Kidney (tissue), 14 donors: ENCODE measurements around the gene H3-3A. TPM values are rescaled to one million over a fixed set of nuclear protein-coding genes. Genes with fewer than 3 reads are reported as not detected.

ENCODE experiments used
- DNase-seq, 5 donors: peaks; one replicate each; pipeline ENCODE4 v3.0.0-alpha.2; 2013 to 2020
- FAIRE-seq: peaks from 2 replicates; lab custom pipeline; 2012; peaks lifted over from hg19 to GRCh38; lab: Jason Lieb, UNC
- H3K27ac ChIP-seq, 2 donors: one replicate each; pipeline ENCODE4 v1.7.0; 2013; ENCODE audit warnings: low read depth in 2 of 2, low read length in 2 of 2, inconsistent platforms in 1 of 2
- H3K27me3 ChIP-seq: one replicate; pipeline ENCODE4 v1.7.1; 2013; ENCODE audit warnings: low read length, inconsistent platforms; ENCODE audit not compliant: control insufficient read depth, insufficient read depth
- H3K36me3 ChIP-seq, 3 donors: one replicate each; pipeline versions ENCODE4 v1.7.0 to v1.7.1; 2013; ENCODE audit warnings: low read length in 3 of 3, control low read depth in 1 of 3, inconsistent platforms in 1 of 3; ENCODE audit not compliant: insufficient read depth in 3 of 3, control insufficient read depth in 2 of 3
- H3K4me1 ChIP-seq, 3 donors: one replicate each; pipeline versions ENCODE4 v1.7.0 to v1.7.1; 2013; ENCODE audit warnings: low read length in 3 of 3, inconsistent platforms in 1 of 3, low read depth in 1 of 3; ENCODE audit not compliant: control insufficient read depth in 2 of 3, insufficient read depth in 2 of 3
- H3K4me3 ChIP-seq, 3 donors: one replicate each; pipeline versions ENCODE4 v1.7.0 to v1.8.1; 2013; ENCODE audit warnings: low read length in 3 of 3, control low read depth in 1 of 3, inconsistent platforms in 1 of 3
- H3K9ac ChIP-seq, 3 donors: one replicate each; pipeline versions ENCODE4 v1.7.0 to v1.7.1; 2013; ENCODE audit warnings: low read length in 3 of 3, control low read depth in 1 of 3, inconsistent platforms in 1 of 3
- H3K9me3 ChIP-seq, 3 donors: one replicate each; pipeline versions ENCODE4 v1.7.0 to v1.7.1; 2013; ENCODE audit warnings: low read length in 3 of 3, control low read depth in 1 of 3, inconsistent platforms in 1 of 3; ENCODE audit not compliant: control insufficient read depth in 2 of 3, insufficient read depth in 1 of 3
- CTCF ChIP-seq: IDR thresholded peaks from 3 replicates; pipeline ENCODE4 v1.5.1; 2012; ENCODE audit warnings: mild to moderate bottlenecking, moderate library complexity, borderline replicate concordance; ENCODE audit not compliant: insufficient read depth; ENCODE audit errors: extremely low read depth
- intact Hi-C: fragments of 100-400 bp; cut with DNase I; formaldehyde crosslinking; loops from one replicate; pipeline ENCODE4 v1.11.1; 2022
- polyA plus RNA-seq: library from polyadenylated mRNA; stranded (reverse); fragments of 350-450 nt; fragmentation: Illumina TruSeq; extraction: RNeasy Lipid Tissue Mini Kit (QIAGEN cat#74804); gene quantifications from one replicate; pipeline ENCODE4 v1.2.3, GENCODE V29; 2014; ENCODE audit warnings: low read depth, low replicate concordance; ENCODE audit not compliant: insufficient read depth
- total RNA-seq: library from RNA; stranded (reverse); fragmentation: NEBNext Ultra II Directional; extraction: Animal tissue kit (Norgen Biotek cat#: 25700); gene quantifications from one replicate; pipeline ENCODE4 v1.2.1, GENCODE V29; 2021
- donor health status: control.
- donor health status: control.
- donor health status: control.
- donor health status: control.
- donor health status: control.
- donor health status: DM: yes; HTN: yes; CAD: no.
- donor health status: Normal renal cell carcinoma (clear cell type).

The H3-3A gene
- total and polyA plus RNA-seq, 2 donors from 2014 or later = 404 to 524 TPM

GRCh38 chr1:226094451-226094850, 31.9 kb downstream of the H3-3A start:
- intact Hi-C loops = no loop called here
- H3K27ac ChIP-seq = no peak overlapping the region
- DNase-seq (no peak), FAIRE-seq (no peak)
- no peaks in the 10 kb centered on the region for H3K36me3 ChIP-seq
- no peaks in the 10 kb centered on the region for H3K9me3 ChIP-seq
- TF ChIP-seq CTCF = no peak
- H3K4me3 ChIP-seq = no peak overlapping the region
- no peak overlapping the region for H3K9ac ChIP-seq
- H3K4me1 ChIP-seq = no peaks in the 10 kb centered on the region
- H3K27me3 ChIP-seq = no peaks in the 10 kb centered on the region

GRCh38 chr1:226095286-226095685, 32.8 kb downstream of the H3-3A start:
- peaks cover 0 to 4% (median 0%) of the 10 kb centered on the region in 3 donors for H3K4me1 ChIP-seq
- no peaks in the 10 kb centered on the region for H3K36me3 ChIP-seq
- H3K9me3 ChIP-seq = no peaks in the 10 kb centered on the region
- H3K27ac ChIP-seq = no peak overlapping the region
- H3K4me3 ChIP-seq = no peak overlapping the region
- DNase-seq = no peak
- intact Hi-C loops = no loop called here
- H3K9ac ChIP-seq = no peak overlapping the region
- H3K27me3 ChIP-seq = no peaks in the 10 kb centered on the region
- TF ChIP-seq CTCF = no peak
- no peak for FAIRE-seq

- TF ChIP-seq CTCF = no peak
- no peaks in the 10 kb centered on the region for H3K27me3 ChIP-seq
- no peaks in the 10 kb centered on the region for H3K9me3 ChIP-seq
- no peak overlapping the region for H3K9ac ChIP-seq
- H3K4me3 ChIP-seq = no peak overlapping the region
- no peaks in the 10 kb centered on the region for H3K36me3 ChIP-seq
- FAIRE-seq = no peak
- intact Hi-C loops = no loop called here
- no peak for DNase-seq
- no peak overlapping the region for H3K27ac ChIP-seq
- peaks cover 0 to 4% (median 2%) of the 10 kb centered on the region in 3 donors for H3K4me1 ChIP-seq
These were observed 35.5 kb downstream of the H3-3A start for GRCh38 chr1:226097866-226098625.
